NT2/D1 (cell line): ENCODE data around the gene PPP3CA.

Source experiments
- SUZ12 ChIP-seq: IDR thresholded peaks from 2 replicates; pipeline ENCODE4 v1.6.1; 2011; ENCODE audit not compliant: insufficient read length, insufficient read depth; ENCODE audit errors: extremely low read depth
- YY1 ChIP-seq: IDR thresholded peaks from 2 replicates; pipeline ENCODE4 v1.6.1; 2011; ENCODE audit not compliant: insufficient read length, insufficient read depth
- ZNF274 ChIP-seq: IDR thresholded peaks from 2 replicates; pipeline ENCODE4 v1.6.1; 2011; ENCODE audit warnings: mild to moderate bottlenecking, low read depth, low read length

DNA sequence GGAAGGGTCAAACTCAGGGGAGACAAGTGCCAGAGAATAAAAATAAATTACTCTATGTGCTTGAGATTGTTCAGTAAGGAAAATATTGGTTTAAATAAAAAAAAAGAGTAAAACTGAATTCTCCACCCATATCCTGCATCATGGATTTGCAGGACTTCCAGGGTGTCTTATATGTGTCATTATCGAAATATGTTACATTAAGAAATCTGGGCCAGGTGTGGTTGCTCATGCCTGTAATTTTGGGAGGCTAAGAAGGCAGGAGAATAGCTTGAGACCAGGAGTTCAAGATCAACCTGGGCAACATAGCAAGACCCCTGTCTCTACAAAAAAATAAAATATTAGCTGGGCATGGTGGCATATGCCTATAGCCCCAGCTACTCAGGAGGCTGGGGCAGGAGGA is 104.9 kb downstream of the PPP3CA start:
- TF ChIP-seq ZNF274 (no peak), YY1 (no peak), SUZ12 (no peak)
